Measurements from ENCODE around the gene ACSBG1. TPM values are rescaled to one million over a fixed set of nuclear protein-coding genes. Genes with fewer than 3 reads are reported as not detected.

ACSBG1 gene
- total and polyA plus RNA-seq, 10 of the 15 experiments (the other 5 are each of a cell fraction or from before 2014, with no cell fraction given), result 0.11 to 0.75 (median 0.42) TPM

- Histone ChIP-seq H4K20me1 (ENCODE audit: control insufficient read depth, insufficient read depth) (no peaks in the 10 kb centered on the region), H3K9me3 (replicated peaks; ENCODE audit: control insufficient read depth, insufficient read depth, low read length) (no peaks in the 10 kb centered on the region), H3K27me3 (replicated peaks in 1 of 2; ENCODE audit: control insufficient read depth in 2 of 2, insufficient read depth in 2 of 2, low read length in 1 of 2) (no peaks in the 10 kb centered on the region), H3K4me1 (ENCODE audit: control insufficient read depth, insufficient read depth, low read length) (peaks cover 13% of the 10 kb centered on the region), H3K9ac (ENCODE audit: control insufficient read depth, insufficient read depth, low read length) (no peak overlapping the region), H3K4me3 (no peak overlapping the region), H3K4me2 (ENCODE audit: control insufficient read depth, insufficient read depth) (no peak overlapping the region), H3K27ac (ENCODE audit: control insufficient read depth, insufficient read depth) (no peak overlapping the region), H2AFZ (ENCODE audit: control insufficient read depth, low read depth, low read length) (no peak overlapping the region), H3K36me3 (ENCODE audit: control insufficient read depth in 2 of 2, insufficient read depth in 2 of 2, low read length in 1 of 2) (no peaks in the 10 kb centered on the region), H3K79me2 (ENCODE audit: control insufficient read depth, insufficient read depth, low read length) (peaks cover 37% of the 10 kb centered on the region)
- ATAC-seq (no peak), FAIRE-seq (no peak), DNase-seq (ENCODE audit: low read depth, low spot score) (no peak)
- BruUV-seq (replicated peaks), result no TSS peak
- TF ChIP-seq ZBTB33 (IDR thresholded peaks at IDR 0.05) (no peak), FOXM1 (IDR thresholded peaks at IDR 0.05; ENCODE audit: low read depth, low read length) (no peak), NRF1 (conservative IDR thresholded peaks at IDR 0.05; ENCODE audit: low read depth, low read length) (no peak), MLLT1 (IDR thresholded peaks at IDR 0.05) (no peak), NFXL1 (IDR thresholded peaks at IDR 0.05; ENCODE audit: borderline replicate concordance) (no peak), STAT3 (IDR thresholded peaks at IDR 0.05; ENCODE audit: low read depth, low read length) (no peak), CBFB (IDR thresholded peaks at IDR 0.05; ENCODE audit: low read depth) (no peak)
- ChIA-PET CTCF (interaction anchor here (0.8 to 4.5 kb wide), 10 partner anchors 8 to 48 kb away, joined by 3 to 22 read pairs (median 4); partner anchors contain the start of gene CIB2), RAD21 (ENCODE audit: unreplicated experiment) (interaction anchor here (1.1 to 7.3 kb wide), 5 partner anchors 8 to 48 kb away, joined by 3 to 53 read pairs (median 4); partner anchors contain the start of gene CIB2), SMC1A (ENCODE audit: uncharacterized antibody, unreplicated experiment) (interaction anchor here (1.0 to 8.2 kb wide), 4 partner anchors 9 to 48 kb away, joined by 3 to 152 read pairs (median 6); no protein-coding TSS in a partner anchor), POLR2A (interaction anchor here (1.0 to 4.8 kb wide), 7 partner anchors 8 to 31 kb away, joined by 3 to 75 read pairs (median 9); no protein-coding TSS in a partner anchor)
- 97% methylated on average over 6 of the region's 6 CpGs for WGBS (ENCODE audit: insufficient coverage, insufficient replicate concordance, low lambda C conversion rate, missing lambda C conversion rate)
- in situ Hi-C loops (cut with MboI), result no loop called here
- intact Hi-C loops (cut with micrococcal nuclease; ENCODE audit: unreplicated experiment), result no loop called here
These were observed 86.8 kb downstream of the ACSBG1 start for GRCh38 chr15:78147566-78147965.

Data from GM12878 (cell line).